WTC11 (cell line): Measurements from ENCODE around the gene NDUFAF8. TPM values are rescaled to one million over a fixed set of nuclear protein-coding genes. Genes with fewer than 3 reads are reported as not detected.

Experiments
- ATAC-seq: fragments of 200-7000 bp; cut with Tn5 transposase; 2 replicates; pipeline ENCODE4 v1.10.0; 2021; ENCODE audit warnings: mild to moderate bottlenecking, moderate library complexity
- CTCF ChIA-PET: fragments of 300-600 bp; sonication (Branson Sonifier 250); formaldehyde crosslinking; loops from one replicate; lab custom pipeline; 2021; ENCODE audit warnings: antibody characterized with exemption; lab: Charles Lee
- POLR2A ChIA-PET: fragments of 350-600 bp; sonication (Branson Sonifier 250); formaldehyde crosslinking; loops from one replicate; lab custom pipeline; 2021; ENCODE audit warnings: antibody characterized with exemption; lab: Charles Lee
- DNase-seq: peaks from one replicate; pipeline ENCODE4 v3.0.0; 2021; ENCODE audit warnings: low spot score
- H3K27ac Mint-ChIP-seq: 2 replicates; pipeline ENCODE4 v1.8.0; 2021; ENCODE audit warnings: mixed read lengths
- H3K27me3 Mint-ChIP-seq: 2 replicates; pipeline ENCODE4 v1.8.0; 2021; ENCODE audit warnings: low read depth, mild to moderate bottlenecking, moderate library complexity, mixed read lengths
- H3K36me3 Mint-ChIP-seq: 2 replicates; pipeline ENCODE4 v1.8.0; 2021; ENCODE audit warnings: mixed read lengths
- H3K4me1 Mint-ChIP-seq: 2 replicates; pipeline ENCODE4 v1.8.0; 2022; ENCODE audit warnings: mixed read lengths
- H3K4me3 Mint-ChIP-seq: 2 replicates; pipeline ENCODE4 v1.8.0; 2021; ENCODE audit warnings: mild to moderate bottlenecking, moderate library complexity, mixed read lengths
- H3K9me3 Mint-ChIP-seq: 2 replicates; pipeline ENCODE4 v1.8.0; 2021; ENCODE audit warnings: mixed read lengths
- CREM ChIP-seq: sonication (generic); formaldehyde crosslinking; IDR thresholded peaks from 2 replicates; pipeline ENCODE4 v1.8.1; 2022; ENCODE audit warnings: mild to moderate bottlenecking, missing genetic modification reagents, moderate library complexity
- ESRRA ChIP-seq: sonication (generic); formaldehyde crosslinking; IDR thresholded peaks from 2 replicates; pipeline ENCODE4 v1.8.1; 2022; ENCODE audit warnings: mild to moderate bottlenecking, missing genetic modification reagents, borderline replicate concordance
- FOXK1 ChIP-seq: sonication (generic); formaldehyde crosslinking; IDR thresholded peaks from 2 replicates; pipeline ENCODE4 v1.8.0; 2022; ENCODE audit warnings: mild to moderate bottlenecking, moderate library complexity, missing genetic modification reagents
- IRF2 ChIP-seq: sonication (generic); formaldehyde crosslinking; IDR thresholded peaks from 2 replicates; pipeline ENCODE4 v1.8.0; 2022; ENCODE audit warnings: low read depth, missing genetic modification reagents, borderline replicate concordance
- MXD4 ChIP-seq: fragments of 250-450 bp; sonication (Bioruptor Pico); IDR thresholded peaks from 2 replicates; pipeline ENCODE4 v1.8.0; 2021; ENCODE audit warnings: mild to moderate bottlenecking, moderate library complexity, borderline replicate concordance
- MYBL2 ChIP-seq: sonication (generic); formaldehyde crosslinking; IDR thresholded peaks from 2 replicates; pipeline ENCODE4 v1.8.1; 2023; ENCODE audit warnings: mild to moderate bottlenecking, moderate library complexity, missing genetic modification reagents
- NR1H2 ChIP-seq: sonication (generic); formaldehyde crosslinking; IDR thresholded peaks from 2 replicates; pipeline ENCODE4 v1.9.0; 2021; ENCODE audit warnings: mild to moderate bottlenecking, moderate library complexity, missing genetic modification reagents
- SP1 ChIP-seq: sonication (generic); formaldehyde crosslinking; conservative IDR thresholded peaks from 2 replicates; pipeline ENCODE4 v1.8.1; 2022; ENCODE audit warnings: missing genetic modification reagents
- ZBTB21 ChIP-seq: sonication (generic); formaldehyde crosslinking; IDR thresholded peaks from 2 replicates; pipeline ENCODE4 v1.8.1; 2023; ENCODE audit warnings: mild to moderate bottlenecking, missing genetic modification reagents, borderline replicate concordance
- ZNF396 ChIP-seq: fragments of 250-450 bp; sonication (Bioruptor Pico); IDR thresholded peaks from 2 replicates; pipeline ENCODE4 v1.8.0; 2021; ENCODE audit warnings: mild to moderate bottlenecking, moderate library complexity, borderline replicate concordance
- total RNA-seq: library from RNA; stranded (reverse); gene quantifications from 3 replicates; pipeline ENCODE4 v1.2.3, GENCODE V29; 2021
- TF ChIP-seq, protein P1 (sequence below): sonication (generic); formaldehyde crosslinking; IDR thresholded peaks from 2 replicates; pipeline ENCODE4 v1.8.0; 2023; ENCODE audit warnings: missing genetic modification reagents, mild to moderate bottlenecking, borderline replicate concordance
- TF ChIP-seq, protein P2 (sequence below): sonication (generic); formaldehyde crosslinking; conservative IDR thresholded peaks from 2 replicates; pipeline ENCODE4 v1.8.1; 2023; ENCODE audit warnings: mild to moderate bottlenecking, low read depth, missing genetic modification reagents, moderate library complexity
- TF ChIP-seq, protein P3 (sequence below): sonication (generic); formaldehyde crosslinking; IDR thresholded peaks from 2 replicates; pipeline ENCODE4 v1.8.0; 2022; ENCODE audit warnings: mild to moderate bottlenecking, missing genetic modification reagents
- TF ChIP-seq, protein P4 (sequence below): sonication (generic); formaldehyde crosslinking; IDR thresholded peaks from 2 replicates; pipeline ENCODE4 v1.8.1; 2023; ENCODE audit warnings: mild to moderate bottlenecking, missing genetic modification reagents, moderate library complexity
- TF ChIP-seq, protein P5 (sequence below): sonication (generic); formaldehyde crosslinking; IDR thresholded peaks from 2 replicates; pipeline ENCODE4 v1.8.1; 2022; ENCODE audit warnings: mild to moderate bottlenecking, missing genetic modification reagents, moderate library complexity, borderline replicate concordance
- TF ChIP-seq, protein P6 (sequence below): fragments of 250-450 bp; sonication (Bioruptor Pico); IDR thresholded peaks from 2 replicates; pipeline ENCODE4 v1.8.0; 2021; ENCODE audit warnings: mild to moderate bottlenecking
- TF ChIP-seq, protein P7 (sequence below): fragments of 200-600 bp; IDR thresholded peaks from 2 replicates; pipeline ENCODE4 v1.8.0; 2022; ENCODE audit warnings: antibody characterized with exemption

Gene NDUFAF8
- total RNA-seq, 1 experiment from 2014 or later, result 73.0 TPM

DNA sequence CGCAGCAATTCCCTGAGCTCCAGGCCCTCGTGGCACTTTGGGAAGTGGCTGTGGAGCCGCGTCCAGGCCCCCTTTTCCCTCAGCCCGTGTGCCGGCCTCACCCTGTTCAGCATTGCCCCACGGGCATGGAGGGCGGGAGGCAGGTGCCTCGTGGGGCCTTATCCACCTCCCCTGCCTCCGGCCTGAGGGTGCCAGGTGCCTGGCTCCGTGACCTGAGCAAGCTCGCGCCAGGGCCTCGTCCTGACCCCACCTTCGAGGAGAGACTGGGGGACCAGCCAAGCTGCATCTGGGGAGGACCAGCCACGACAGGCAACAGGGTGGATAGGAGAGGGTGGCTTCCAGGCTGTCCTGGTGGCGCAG lies 46.1 kb upstream of the NDUFAF8 start:
- H3K36me3 Mint-ChIP-seq, result no peaks in the 10 kb centered on the region
- no peak for ATAC-seq
- H3K27me3 Mint-ChIP-seq, result no peaks in the 10 kb centered on the region
- CTCF ChIA-PET, result interaction anchor here (1.2 to 1.5 kb wide), 2 partner anchors 46 to 50 kb away, joined by 3 to 5 read pairs; partner anchors contain the start of genes NDUFAF8 and TEPSIN
- DNase-seq, result no peak
- no peak for TF ChIP-seq CREM (CRISPR knock-in tag)
- TF ChIP-seq, protein P1, sequence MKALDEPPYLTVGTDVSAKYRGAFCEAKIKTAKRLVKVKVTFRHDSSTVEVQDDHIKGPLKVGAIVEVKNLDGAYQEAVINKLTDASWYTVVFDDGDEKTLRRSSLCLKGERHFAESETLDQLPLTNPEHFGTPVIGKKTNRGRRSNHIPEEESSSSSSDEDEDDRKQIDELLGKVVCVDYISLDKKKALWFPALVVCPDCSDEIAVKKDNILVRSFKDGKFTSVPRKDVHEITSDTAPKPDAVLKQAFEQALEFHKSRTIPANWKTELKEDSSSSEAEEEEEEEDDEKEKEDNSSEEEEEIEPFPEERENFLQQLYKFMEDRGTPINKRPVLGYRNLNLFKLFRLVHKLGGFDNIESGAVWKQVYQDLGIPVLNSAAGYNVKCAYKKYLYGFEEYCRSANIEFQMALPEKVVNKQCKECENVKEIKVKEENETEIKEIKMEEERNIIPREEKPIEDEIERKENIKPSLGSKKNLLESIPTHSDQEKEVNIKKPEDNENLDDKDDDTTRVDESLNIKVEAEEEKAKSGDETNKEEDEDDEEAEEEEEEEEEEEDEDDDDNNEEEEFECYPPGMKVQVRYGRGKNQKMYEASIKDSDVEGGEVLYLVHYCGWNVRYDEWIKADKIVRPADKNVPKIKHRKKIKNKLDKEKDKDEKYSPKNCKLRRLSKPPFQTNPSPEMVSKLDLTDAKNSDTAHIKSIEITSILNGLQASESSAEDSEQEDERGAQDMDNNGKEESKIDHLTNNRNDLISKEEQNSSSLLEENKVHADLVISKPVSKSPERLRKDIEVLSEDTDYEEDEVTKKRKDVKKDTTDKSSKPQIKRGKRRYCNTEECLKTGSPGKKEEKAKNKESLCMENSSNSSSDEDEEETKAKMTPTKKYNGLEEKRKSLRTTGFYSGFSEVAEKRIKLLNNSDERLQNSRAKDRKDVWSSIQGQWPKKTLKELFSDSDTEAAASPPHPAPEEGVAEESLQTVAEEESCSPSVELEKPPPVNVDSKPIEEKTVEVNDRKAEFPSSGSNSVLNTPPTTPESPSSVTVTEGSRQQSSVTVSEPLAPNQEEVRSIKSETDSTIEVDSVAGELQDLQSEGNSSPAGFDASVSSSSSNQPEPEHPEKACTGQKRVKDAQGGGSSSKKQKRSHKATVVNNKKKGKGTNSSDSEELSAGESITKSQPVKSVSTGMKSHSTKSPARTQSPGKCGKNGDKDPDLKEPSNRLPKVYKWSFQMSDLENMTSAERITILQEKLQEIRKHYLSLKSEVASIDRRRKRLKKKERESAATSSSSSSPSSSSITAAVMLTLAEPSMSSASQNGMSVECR, result no peak
- TF ChIP-seq, protein P2, sequence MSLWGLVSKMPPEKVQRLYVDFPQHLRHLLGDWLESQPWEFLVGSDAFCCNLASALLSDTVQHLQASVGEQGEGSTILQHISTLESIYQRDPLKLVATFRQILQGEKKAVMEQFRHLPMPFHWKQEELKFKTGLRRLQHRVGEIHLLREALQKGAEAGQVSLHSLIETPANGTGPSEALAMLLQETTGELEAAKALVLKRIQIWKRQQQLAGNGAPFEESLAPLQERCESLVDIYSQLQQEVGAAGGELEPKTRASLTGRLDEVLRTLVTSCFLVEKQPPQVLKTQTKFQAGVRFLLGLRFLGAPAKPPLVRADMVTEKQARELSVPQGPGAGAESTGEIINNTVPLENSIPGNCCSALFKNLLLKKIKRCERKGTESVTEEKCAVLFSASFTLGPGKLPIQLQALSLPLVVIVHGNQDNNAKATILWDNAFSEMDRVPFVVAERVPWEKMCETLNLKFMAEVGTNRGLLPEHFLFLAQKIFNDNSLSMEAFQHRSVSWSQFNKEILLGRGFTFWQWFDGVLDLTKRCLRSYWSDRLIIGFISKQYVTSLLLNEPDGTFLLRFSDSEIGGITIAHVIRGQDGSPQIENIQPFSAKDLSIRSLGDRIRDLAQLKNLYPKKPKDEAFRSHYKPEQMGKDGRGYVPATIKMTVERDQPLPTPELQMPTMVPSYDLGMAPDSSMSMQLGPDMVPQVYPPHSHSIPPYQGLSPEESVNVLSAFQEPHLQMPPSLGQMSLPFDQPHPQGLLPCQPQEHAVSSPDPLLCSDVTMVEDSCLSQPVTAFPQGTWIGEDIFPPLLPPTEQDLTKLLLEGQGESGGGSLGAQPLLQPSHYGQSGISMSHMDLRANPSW (CRISPR knock-in tag), result no peak
- TF ChIP-seq, protein P3, sequence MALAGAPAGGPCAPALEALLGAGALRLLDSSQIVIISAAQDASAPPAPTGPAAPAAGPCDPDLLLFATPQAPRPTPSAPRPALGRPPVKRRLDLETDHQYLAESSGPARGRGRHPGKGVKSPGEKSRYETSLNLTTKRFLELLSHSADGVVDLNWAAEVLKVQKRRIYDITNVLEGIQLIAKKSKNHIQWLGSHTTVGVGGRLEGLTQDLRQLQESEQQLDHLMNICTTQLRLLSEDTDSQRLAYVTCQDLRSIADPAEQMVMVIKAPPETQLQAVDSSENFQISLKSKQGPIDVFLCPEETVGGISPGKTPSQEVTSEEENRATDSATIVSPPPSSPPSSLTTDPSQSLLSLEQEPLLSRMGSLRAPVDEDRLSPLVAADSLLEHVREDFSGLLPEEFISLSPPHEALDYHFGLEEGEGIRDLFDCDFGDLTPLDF (CRISPR knock-in tag), result no peak
- TF ChIP-seq ZNF396 (CRISPR knock-in tag), result no peak
- no peak for TF ChIP-seq IRF2 (CRISPR knock-in tag)
- TF ChIP-seq, protein P4, sequence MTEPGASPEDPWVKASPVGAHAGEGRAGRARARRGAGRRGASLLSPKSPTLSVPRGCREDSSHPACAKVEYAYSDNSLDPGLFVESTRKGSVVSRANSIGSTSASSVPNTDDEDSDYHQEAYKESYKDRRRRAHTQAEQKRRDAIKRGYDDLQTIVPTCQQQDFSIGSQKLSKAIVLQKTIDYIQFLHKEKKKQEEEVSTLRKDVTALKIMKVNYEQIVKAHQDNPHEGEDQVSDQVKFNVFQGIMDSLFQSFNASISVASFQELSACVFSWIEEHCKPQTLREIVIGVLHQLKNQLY, result no peak
- TF ChIP-seq, protein P5, sequence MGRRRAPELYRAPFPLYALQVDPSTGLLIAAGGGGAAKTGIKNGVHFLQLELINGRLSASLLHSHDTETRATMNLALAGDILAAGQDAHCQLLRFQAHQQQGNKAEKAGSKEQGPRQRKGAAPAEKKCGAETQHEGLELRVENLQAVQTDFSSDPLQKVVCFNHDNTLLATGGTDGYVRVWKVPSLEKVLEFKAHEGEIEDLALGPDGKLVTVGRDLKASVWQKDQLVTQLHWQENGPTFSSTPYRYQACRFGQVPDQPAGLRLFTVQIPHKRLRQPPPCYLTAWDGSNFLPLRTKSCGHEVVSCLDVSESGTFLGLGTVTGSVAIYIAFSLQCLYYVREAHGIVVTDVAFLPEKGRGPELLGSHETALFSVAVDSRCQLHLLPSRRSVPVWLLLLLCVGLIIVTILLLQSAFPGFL, result no peak
- no peak for TF ChIP-seq MXD4 (CRISPR knock-in tag)
- TF ChIP-seq NR1H2 (CRISPR knock-in tag), result no peak
- TF ChIP-seq ZBTB21 (CRISPR knock-in tag), result no peak
- TF ChIP-seq, protein P6, sequence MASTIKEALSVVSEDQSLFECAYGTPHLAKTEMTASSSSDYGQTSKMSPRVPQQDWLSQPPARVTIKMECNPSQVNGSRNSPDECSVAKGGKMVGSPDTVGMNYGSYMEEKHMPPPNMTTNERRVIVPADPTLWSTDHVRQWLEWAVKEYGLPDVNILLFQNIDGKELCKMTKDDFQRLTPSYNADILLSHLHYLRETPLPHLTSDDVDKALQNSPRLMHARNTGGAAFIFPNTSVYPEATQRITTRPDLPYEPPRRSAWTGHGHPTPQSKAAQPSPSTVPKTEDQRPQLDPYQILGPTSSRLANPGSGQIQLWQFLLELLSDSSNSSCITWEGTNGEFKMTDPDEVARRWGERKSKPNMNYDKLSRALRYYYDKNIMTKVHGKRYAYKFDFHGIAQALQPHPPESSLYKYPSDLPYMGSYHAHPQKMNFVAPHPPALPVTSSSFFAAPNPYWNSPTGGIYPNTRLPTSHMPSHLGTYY (CRISPR knock-in tag), result no peak
- TF ChIP-seq MYBL2, result no peak
- TF ChIP-seq ESRRA (CRISPR knock-in tag), result no peak
- TF ChIP-seq, protein P7, sequence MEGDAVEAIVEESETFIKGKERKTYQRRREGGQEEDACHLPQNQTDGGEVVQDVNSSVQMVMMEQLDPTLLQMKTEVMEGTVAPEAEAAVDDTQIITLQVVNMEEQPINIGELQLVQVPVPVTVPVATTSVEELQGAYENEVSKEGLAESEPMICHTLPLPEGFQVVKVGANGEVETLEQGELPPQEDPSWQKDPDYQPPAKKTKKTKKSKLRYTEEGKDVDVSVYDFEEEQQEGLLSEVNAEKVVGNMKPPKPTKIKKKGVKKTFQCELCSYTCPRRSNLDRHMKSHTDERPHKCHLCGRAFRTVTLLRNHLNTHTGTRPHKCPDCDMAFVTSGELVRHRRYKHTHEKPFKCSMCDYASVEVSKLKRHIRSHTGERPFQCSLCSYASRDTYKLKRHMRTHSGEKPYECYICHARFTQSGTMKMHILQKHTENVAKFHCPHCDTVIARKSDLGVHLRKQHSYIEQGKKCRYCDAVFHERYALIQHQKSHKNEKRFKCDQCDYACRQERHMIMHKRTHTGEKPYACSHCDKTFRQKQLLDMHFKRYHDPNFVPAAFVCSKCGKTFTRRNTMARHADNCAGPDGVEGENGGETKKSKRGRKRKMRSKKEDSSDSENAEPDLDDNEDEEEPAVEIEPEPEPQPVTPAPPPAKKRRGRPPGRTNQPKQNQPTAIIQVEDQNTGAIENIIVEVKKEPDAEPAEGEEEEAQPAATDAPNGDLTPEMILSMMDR, result no peak
- no peak for TF ChIP-seq FOXK1 (CRISPR knock-in tag)
- no peak for TF ChIP-seq SP1 (CRISPR knock-in tag)
- H3K27ac Mint-ChIP-seq, result no peak overlapping the region
- H3K4me1 Mint-ChIP-seq, result no peaks in the 10 kb centered on the region
- POLR2A ChIA-PET, result no interaction called here
- H3K4me3 Mint-ChIP-seq, result no peak overlapping the region
- H3K9me3 Mint-ChIP-seq, result no peaks in the 10 kb centered on the region
